ENCODE measurements around the gene EFNA2. TPM values are rescaled to one million over a fixed set of nuclear protein-coding genes. Genes with fewer than 3 reads are reported as not detected.

The EFNA2 gene
- total RNA-seq, 6 experiments from 2014 or later: 4.2 to 10.3 (median 5.6) TPM

GRCh38 chr19:1269065-1269477 lies 16.6 kb upstream of the EFNA2 start, which contains the start of gene CIRBP:
Gene CIRBP, plus strand, starts transcription at chr19:1269332. Its CDS starts 1,602 bp downstream, at chr19:1270934.
- Histone ChIP-seq H3K36me3 (peaks cover 10 to 34% (median 23%) of the 10 kb centered on the region in 4 donors), H3K27ac (peak within 1 kb of the TSS; percentile 88 to 99 (median 97)), H3K9me3 (no peaks in the 10 kb centered on the region), H3K4me1 (peaks cover 0 to 65% (median 26%) of the 10 kb centered on the region in 4 donors), H3K4me3 (peak within 1 kb of the TSS; percentile 55 to 87 (median 69)), H3K27me3 (no peaks in the 10 kb centered on the region)
- ATAC-seq: peak; percentile 63 to 81 (median 78)
- WGBS (ENCODE audit: insufficient coverage, low coverage, low lambda C conversion rate, missing lambda C conversion rate): no CpG with 5 or more reads among the region's 50 CpGs
- intact Hi-C loops (cut with DNase I): no loop called here
- DNase-seq: peak; percentile 100
- peak; percentile 97 for TF ChIP-seq POLR2A (IDR thresholded peaks at IDR 0.05)
- TF ChIP-seq, protein P1, sequence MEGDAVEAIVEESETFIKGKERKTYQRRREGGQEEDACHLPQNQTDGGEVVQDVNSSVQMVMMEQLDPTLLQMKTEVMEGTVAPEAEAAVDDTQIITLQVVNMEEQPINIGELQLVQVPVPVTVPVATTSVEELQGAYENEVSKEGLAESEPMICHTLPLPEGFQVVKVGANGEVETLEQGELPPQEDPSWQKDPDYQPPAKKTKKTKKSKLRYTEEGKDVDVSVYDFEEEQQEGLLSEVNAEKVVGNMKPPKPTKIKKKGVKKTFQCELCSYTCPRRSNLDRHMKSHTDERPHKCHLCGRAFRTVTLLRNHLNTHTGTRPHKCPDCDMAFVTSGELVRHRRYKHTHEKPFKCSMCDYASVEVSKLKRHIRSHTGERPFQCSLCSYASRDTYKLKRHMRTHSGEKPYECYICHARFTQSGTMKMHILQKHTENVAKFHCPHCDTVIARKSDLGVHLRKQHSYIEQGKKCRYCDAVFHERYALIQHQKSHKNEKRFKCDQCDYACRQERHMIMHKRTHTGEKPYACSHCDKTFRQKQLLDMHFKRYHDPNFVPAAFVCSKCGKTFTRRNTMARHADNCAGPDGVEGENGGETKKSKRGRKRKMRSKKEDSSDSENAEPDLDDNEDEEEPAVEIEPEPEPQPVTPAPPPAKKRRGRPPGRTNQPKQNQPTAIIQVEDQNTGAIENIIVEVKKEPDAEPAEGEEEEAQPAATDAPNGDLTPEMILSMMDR (IDR thresholded peaks at IDR 0.05): no peak

- WGBS (ENCODE audit: insufficient coverage, low coverage, low lambda C conversion rate, missing lambda C conversion rate): 0% methylated on average over 2 of the region's 64 CpGs
Measured at GRCh38 chr19:1269478-1270212, 16.0 kb upstream of the EFNA2 start.

DNA sequence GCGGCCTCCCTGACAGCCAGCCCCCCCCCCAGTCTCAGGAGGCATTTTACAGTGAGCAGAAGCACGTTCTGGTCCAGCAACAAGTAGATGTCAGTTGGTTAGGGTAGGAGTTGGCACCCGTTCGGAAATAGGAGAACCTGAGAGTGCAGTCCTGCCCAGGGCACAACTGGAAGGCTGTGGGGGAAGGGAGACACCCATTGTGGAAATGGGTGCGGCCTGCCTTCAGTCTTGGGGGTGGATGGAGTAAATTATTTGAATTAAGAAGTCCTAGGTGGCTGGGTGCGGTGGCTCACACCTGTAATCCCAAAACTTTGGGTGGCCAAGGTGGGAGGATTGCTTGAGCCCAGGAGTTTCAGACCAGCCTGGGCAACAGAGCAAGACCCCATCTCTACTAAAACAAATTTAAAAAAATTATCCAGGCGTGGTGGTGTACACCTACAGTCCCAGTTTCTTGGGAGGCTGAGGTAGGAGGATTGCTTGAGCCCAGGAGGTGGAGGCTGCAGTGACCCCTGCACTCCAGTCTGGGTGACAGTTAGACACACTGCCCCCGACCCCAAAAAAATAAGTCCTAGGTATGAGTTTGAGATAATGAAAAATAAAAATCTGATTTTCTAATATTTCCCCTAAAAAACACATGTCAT lies 15.3 kb upstream of the EFNA2 start:
- Histone ChIP-seq H3K36me3 (peaks cover 10 to 43% (median 27%) of the 10 kb centered on the region in 4 donors), H3K27me3 (no peaks in the 10 kb centered on the region), H3K9me3 (no peaks in the 10 kb centered on the region), H3K4me1 (peaks cover 0 to 77% (median 31%) of the 10 kb centered on the region in 4 donors), H3K4me3 (peak overlapping the region; percentile 55 to 87 (median 69)), H3K27ac (peak overlapping the region; percentile 88 to 99 (median 97))
- TF ChIP-seq, protein P1 (IDR thresholded peaks at IDR 0.05): no peak
- TF ChIP-seq POLR2A (IDR thresholded peaks at IDR 0.05): no peak
- intact Hi-C loops (cut with DNase I): no loop called here
- WGBS (ENCODE audit: insufficient coverage, low coverage, low lambda C conversion rate, missing lambda C conversion rate): 11% methylated on average over 7 of the region's 8 CpGs
- ATAC-seq (no peak), DNase-seq (no peak)

More at GRCh38 chr19:1269478-1270212, 16.0 kb upstream of the EFNA2 start:
- intact Hi-C loops (cut with DNase I): no loop called here
- Histone ChIP-seq H3K36me3 (peaks cover 10 to 40% (median 26%) of the 10 kb centered on the region in 4 donors), H3K4me1 (peaks cover 0 to 71% (median 29%) of the 10 kb centered on the region in 4 donors), H3K27me3 (no peaks in the 10 kb centered on the region), H3K27ac (peak overlapping the region; percentile 88 to 99 (median 97)), H3K4me3 (peak overlapping the region; percentile 55 to 87 (median 69)), H3K9me3 (no peaks in the 10 kb centered on the region)
- DNase-seq: peak; percentile 89 to 90 (median 89)
- peak; percentile 2 to 29 (median 12) for ATAC-seq
- TF ChIP-seq, protein P1 (IDR thresholded peaks at IDR 0.05): peak in 1 of 4 donors; percentile 19
- TF ChIP-seq POLR2A (IDR thresholded peaks at IDR 0.05): peak; percentile 59

DNA sequence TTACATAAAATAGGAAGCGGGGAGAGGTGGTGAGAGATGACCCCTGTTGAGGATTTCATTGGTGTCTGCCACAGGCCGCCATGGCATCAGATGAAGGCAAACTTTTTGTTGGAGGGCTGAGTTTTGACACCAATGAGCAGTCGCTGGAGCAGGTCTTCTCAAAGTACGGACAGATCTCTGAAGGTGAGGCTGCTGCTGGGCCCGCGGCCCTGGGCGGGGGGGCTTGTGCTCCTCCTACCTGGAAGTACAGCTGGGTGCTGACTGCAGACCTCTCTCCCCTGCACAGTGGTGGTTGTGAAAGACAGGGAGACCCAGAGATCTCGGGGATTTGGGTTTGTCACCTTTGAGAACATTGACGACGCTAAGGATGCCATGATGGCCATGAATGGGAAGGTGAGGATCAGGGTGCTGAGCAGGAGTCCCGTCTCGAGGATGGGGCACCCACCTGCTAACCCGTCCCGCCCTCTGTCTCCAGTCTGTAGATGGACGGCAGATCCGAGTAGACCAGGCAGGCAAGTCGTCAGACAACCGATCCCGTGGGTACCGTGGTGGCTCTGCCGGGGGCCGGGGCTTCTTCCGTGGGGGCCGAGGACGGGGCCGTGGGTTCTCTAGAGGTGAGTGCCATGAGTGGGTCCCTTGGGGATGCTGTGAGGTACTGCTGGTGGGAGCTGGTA lies 14.7 kb upstream of the EFNA2 start:
- no peaks in the 10 kb centered on the region for H3K9me3 ChIP-seq
- TF ChIP-seq, protein P1 (IDR thresholded peaks at IDR 0.05): no peak
- no peak for TF ChIP-seq POLR2A (IDR thresholded peaks at IDR 0.05)
- DNase-seq: no peak
- peak overlapping the region; percentile 55 to 87 (median 69) for H3K4me3 ChIP-seq
- H3K27ac ChIP-seq: peak overlapping the region; percentile 88 to 99 (median 97)
- peaks cover 10 to 43% (median 27%) of the 10 kb centered on the region in 4 donors for H3K36me3 ChIP-seq
- H3K4me1 ChIP-seq: peaks cover 0 to 73% (median 28%) of the 10 kb centered on the region in 4 donors
- no peaks in the 10 kb centered on the region for H3K27me3 ChIP-seq
- 26% methylated on average over 5 of the region's 26 CpGs for whole genome bisulfite sequencing (ENCODE audit: insufficient coverage, low coverage, low lambda C conversion rate, missing lambda C conversion rate)
- ATAC-seq: no peak
- intact Hi-C loops (cut with DNase I): no loop called here
